Thyroid gland (tissue), 4 donors: Measurements from ENCODE around the gene DTYMK.

Experiments used
- POLR2A ChIP-seq, 2 donors: fragments of 450-650 bp; IDR thresholded peaks; one replicate each; pipeline ENCODE4 v1.6.1; 2017; ENCODE audit warnings: antibody characterized with exemption in 2 of 2, mild to moderate bottlenecking in 2 of 2, moderate library complexity in 1 of 2
- TF ChIP-seq, protein P1 (sequence below), 6 experiments: fragments of 200-600 bp in 3 of 6; fragments of 450-650 bp in 3 of 6; sonication (generic) in 3 of 6; IDR thresholded peaks; one replicate each; pipeline ENCODE4 v1.5.1; 2016 to 2019; ENCODE audit warnings: antibody characterized with exemption in 6 of 6, mild to moderate bottlenecking in 2 of 6, inconsistent platforms in 1 of 6, moderate library complexity in 1 of 6

DNA sequence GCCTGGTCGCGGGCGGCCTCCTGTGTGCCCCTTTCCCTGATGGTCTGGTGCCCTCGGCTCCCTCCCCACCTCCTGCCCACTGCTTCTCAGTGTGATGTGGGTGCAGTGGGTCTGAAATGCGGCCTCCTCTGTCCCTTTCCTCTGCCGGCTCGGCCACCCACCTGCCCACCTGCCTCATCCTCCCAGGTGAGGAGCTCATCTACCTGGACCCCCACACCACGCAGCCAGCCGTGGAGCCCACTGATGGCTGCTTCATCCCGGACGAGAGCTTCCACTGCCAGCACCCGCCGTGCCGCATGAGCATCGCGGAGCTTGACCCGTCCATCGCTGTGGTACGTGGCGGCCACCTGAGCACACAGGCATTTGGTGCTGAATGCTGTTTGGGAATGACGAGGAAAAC lies 18.3 kb downstream of the DTYMK start:
- TF ChIP-seq POLR2A (IDR thresholded peaks at IDR 0.05) = no peak
- TF ChIP-seq, protein P1, sequence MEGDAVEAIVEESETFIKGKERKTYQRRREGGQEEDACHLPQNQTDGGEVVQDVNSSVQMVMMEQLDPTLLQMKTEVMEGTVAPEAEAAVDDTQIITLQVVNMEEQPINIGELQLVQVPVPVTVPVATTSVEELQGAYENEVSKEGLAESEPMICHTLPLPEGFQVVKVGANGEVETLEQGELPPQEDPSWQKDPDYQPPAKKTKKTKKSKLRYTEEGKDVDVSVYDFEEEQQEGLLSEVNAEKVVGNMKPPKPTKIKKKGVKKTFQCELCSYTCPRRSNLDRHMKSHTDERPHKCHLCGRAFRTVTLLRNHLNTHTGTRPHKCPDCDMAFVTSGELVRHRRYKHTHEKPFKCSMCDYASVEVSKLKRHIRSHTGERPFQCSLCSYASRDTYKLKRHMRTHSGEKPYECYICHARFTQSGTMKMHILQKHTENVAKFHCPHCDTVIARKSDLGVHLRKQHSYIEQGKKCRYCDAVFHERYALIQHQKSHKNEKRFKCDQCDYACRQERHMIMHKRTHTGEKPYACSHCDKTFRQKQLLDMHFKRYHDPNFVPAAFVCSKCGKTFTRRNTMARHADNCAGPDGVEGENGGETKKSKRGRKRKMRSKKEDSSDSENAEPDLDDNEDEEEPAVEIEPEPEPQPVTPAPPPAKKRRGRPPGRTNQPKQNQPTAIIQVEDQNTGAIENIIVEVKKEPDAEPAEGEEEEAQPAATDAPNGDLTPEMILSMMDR (IDR thresholded peaks at IDR 0.05) = no peak
